BLaER1 (cell line): ENCODE measurements around the gene UBASH3B.

ENCODE experiments used
- H3K27ac ChIP-seq: shearing (Covaris generic); formaldehyde crosslinking; 2 replicates; pipeline ENCODE4 v1.8.1; 2022
- H3K27me3 ChIP-seq: shearing (Covaris generic); formaldehyde crosslinking; 2 replicates; pipeline ENCODE4 v1.8.1; 2022
- H3K36me3 ChIP-seq: shearing (Covaris generic); formaldehyde crosslinking; 2 replicates; pipeline ENCODE4 v1.8.1; 2022
- H3K4me1 ChIP-seq: shearing (Covaris generic); formaldehyde crosslinking; 2 replicates; pipeline ENCODE4 v1.8.1; 2022
- H3K4me2 ChIP-seq: shearing (Covaris generic); formaldehyde crosslinking; 2 replicates; pipeline ENCODE4 v1.8.1; 2022
- H3K4me3 ChIP-seq: shearing (Covaris generic); formaldehyde crosslinking; 2 replicates; pipeline ENCODE4 v1.8.1; 2022
- H3K9ac ChIP-seq: shearing (Covaris generic); formaldehyde crosslinking; 2 replicates; pipeline ENCODE4 v1.8.1; 2022
- H3K9me3 ChIP-seq: shearing (Covaris generic); formaldehyde crosslinking; 2 replicates; pipeline ENCODE4 v1.8.1; 2022
- H4K20me1 ChIP-seq: shearing (Covaris generic); formaldehyde crosslinking; 2 replicates; pipeline ENCODE4 v1.8.1; 2022
- Cebpa-rat ChIP-seq: shearing (Covaris generic); IDR thresholded peaks from 2 replicates; pipeline ENCODE4 v1.8.1; 2022

UBASH3B gene

GRCh38 chr11:122797651-122798050 lies 142.1 kb downstream of the UBASH3B start:
- peaks cover 100% of the 10 kb centered on the region for H3K36me3 ChIP-seq
- no peak overlapping the region for H3K9ac ChIP-seq
- H3K27ac ChIP-seq: no peak overlapping the region
- no peak overlapping the region for H3K4me3 ChIP-seq
- no peaks in the 10 kb centered on the region for H3K27me3 ChIP-seq
- TF ChIP-seq Cebpa-rat: no peak
- H3K4me1 ChIP-seq: peaks cover 36% of the 10 kb centered on the region
- no peak overlapping the region for H3K4me2 ChIP-seq
- H3K9me3 ChIP-seq: no peaks in the 10 kb centered on the region
- peaks cover 100% of the 10 kb centered on the region for H4K20me1 ChIP-seq

GRCh38 chr11:122799406-122800105 lies 144.0 kb downstream of the UBASH3B start:
- H3K27ac ChIP-seq: no peak overlapping the region
- H4K20me1 ChIP-seq: peaks cover 100% of the 10 kb centered on the region
- H3K4me2 ChIP-seq: no peak overlapping the region
- no peak overlapping the region for H3K9ac ChIP-seq
- H3K9me3 ChIP-seq: no peaks in the 10 kb centered on the region
- H3K27me3 ChIP-seq: no peaks in the 10 kb centered on the region
- H3K4me1 ChIP-seq: peaks cover 55% of the 10 kb centered on the region
- TF ChIP-seq Cebpa-rat: no peak
- no peak overlapping the region for H3K4me3 ChIP-seq
- H3K36me3 ChIP-seq: peaks cover 100% of the 10 kb centered on the region

DNA sequence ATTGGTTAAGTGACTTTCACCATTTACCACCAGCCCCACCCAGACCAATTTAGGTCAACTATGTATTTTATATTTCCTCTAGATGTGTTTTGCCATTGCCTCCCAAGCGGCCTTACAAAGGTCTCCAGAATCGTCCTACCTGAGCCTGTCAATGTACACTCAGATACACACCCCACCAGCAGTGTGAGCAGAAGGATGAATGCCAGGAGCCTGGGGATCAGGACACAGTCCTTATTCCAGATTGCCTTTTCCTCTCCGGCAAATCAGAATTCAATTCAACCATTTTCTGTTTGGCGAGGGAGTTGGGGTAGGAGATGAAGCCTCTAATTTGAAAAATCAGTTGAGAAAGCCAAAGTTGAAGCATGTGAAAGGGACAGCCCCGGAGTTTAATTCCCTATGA lies 147.4 kb downstream of the UBASH3B start:
- Histone ChIP-seq H3K9me3 (no peaks in the 10 kb centered on the region), H4K20me1 (peaks cover 100% of the 10 kb centered on the region), H3K4me1 (peaks cover 85% of the 10 kb centered on the region), H3K27me3 (no peaks in the 10 kb centered on the region), H3K9ac (peak overlapping the region; percentile 40; the same call in 1 of the 2 replicates), H3K4me2 (peak overlapping the region; percentile 68), H3K36me3 (peaks cover 100% of the 10 kb centered on the region), H3K4me3 (no peak overlapping the region), H3K27ac (0 out of 2 replicates have a peak overlapping the region, but pooled peaks have one; percentile 44)
- no peak for TF ChIP-seq Cebpa-rat

DNA sequence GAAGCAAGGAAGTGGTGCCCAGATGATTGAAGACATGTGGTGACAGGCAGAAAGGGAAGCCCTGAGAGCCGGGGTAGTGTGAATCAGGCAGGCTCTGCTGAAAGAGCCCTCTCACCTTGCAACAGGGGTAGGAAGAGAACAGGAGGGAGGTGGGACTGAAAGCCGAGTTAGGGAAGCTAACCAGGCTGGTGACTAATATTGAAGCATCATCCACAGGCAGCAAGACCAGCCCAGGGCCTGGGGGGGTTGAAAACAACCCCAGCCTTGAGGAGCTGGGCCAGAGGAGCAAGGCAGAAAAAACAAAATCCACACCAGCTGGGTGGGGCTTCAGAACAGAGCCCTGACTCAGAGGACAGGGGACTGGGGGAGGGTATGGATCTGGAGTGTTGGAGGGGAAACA lies 147.8 kb downstream of the UBASH3B start:
- Histone ChIP-seq H3K9ac (peak overlapping the region; percentile 40; the same call in 1 of the 2 replicates), H3K36me3 (peaks cover 100% of the 10 kb centered on the region), H3K27ac (peak overlapping the region; percentile 44; the same call in 1 of the 2 replicates), H4K20me1 (peaks cover 100% of the 10 kb centered on the region), H3K27me3 (no peaks in the 10 kb centered on the region), H3K4me3 (no peak overlapping the region), H3K4me1 (peaks cover 89% of the 10 kb centered on the region), H3K4me2 (peak overlapping the region; percentile 68), H3K9me3 (no peaks in the 10 kb centered on the region)
- no peak for TF ChIP-seq Cebpa-rat

DNA sequence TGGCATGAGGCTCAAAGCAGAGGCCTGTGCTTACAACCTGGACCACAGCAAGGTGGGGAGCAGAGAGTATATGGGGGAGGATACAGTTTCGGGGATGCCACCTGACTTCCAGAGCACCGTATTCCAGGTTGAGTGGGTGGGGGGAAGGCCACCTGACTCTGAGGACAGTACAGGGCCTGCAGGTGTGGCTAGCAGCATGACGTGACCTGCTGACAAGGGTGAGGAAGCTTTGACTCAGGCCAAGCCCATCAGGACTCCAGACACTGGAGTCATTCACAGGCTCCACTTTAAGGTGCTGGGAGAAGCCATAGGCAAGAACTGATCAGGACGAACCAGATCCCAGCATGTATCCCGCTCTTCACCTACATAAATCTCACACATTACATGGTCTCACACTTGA lies 148.2 kb downstream of the UBASH3B start:
- H3K9ac ChIP-seq: peak overlapping the region; percentile 40
- peak overlapping the region; percentile 68 for H3K4me2 ChIP-seq
- no peak overlapping the region for H3K4me3 ChIP-seq
- H3K9me3 ChIP-seq: no peaks in the 10 kb centered on the region
- TF ChIP-seq Cebpa-rat: no peak
- peaks cover 100% of the 10 kb centered on the region for H3K36me3 ChIP-seq
- no peaks in the 10 kb centered on the region for H3K27me3 ChIP-seq
- peaks cover 93% of the 10 kb centered on the region for H3K4me1 ChIP-seq
- peak overlapping the region; percentile 44; the same call in 1 of the 2 replicates for H3K27ac ChIP-seq
- peaks cover 100% of the 10 kb centered on the region for H4K20me1 ChIP-seq

GRCh38 chr11:122804161-122804560 lies 148.6 kb downstream of the UBASH3B start:
- Histone ChIP-seq H3K4me3 (no peak overlapping the region), H3K4me2 (peak overlapping the region; percentile 68), H3K4me1 (peaks cover 97% of the 10 kb centered on the region), H3K9ac (peak overlapping the region; percentile 40), H3K9me3 (no peaks in the 10 kb centered on the region), H3K27ac (peak overlapping the region; percentile 44; the same call in 1 of the 2 replicates), H3K36me3 (peaks cover 100% of the 10 kb centered on the region), H3K27me3 (no peaks in the 10 kb centered on the region), H4K20me1 (peaks cover 100% of the 10 kb centered on the region)
- no peak for TF ChIP-seq Cebpa-rat

DNA sequence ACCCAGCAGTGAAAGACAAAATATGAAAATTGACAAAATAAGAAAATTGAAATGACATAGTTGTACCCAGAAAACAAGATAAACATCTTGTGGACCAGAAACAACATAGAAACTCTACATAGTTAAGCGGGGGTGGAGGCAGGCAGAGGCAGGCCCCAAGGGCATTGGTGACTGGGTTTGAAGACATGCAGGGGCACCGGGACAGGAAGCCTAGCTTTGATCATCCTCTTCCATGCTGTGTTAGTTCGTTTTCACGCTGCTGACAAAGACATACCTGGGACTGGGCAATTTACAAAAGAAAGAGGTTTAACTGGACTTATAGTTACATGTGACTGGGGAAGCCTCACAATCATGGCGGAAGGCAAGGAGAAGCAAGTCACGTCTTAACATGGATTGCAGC lies 149.3 kb downstream of the UBASH3B start:
- Histone ChIP-seq H3K9me3 (no peaks in the 10 kb centered on the region), H3K4me3 (no peak overlapping the region), H3K9ac (no peak overlapping the region; the same call in 1 of the 2 replicates), H3K27ac (no peak overlapping the region), H3K27me3 (no peaks in the 10 kb centered on the region), H3K4me1 (peaks cover 100% of the 10 kb centered on the region), H3K36me3 (peaks cover 100% of the 10 kb centered on the region), H3K4me2 (peak overlapping the region; percentile 68), H4K20me1 (peaks cover 100% of the 10 kb centered on the region)
- no peak for TF ChIP-seq Cebpa-rat

GRCh38 chr11:122807731-122808477 lies 152.4 kb downstream of the UBASH3B start:
- H3K27ac ChIP-seq: peak overlapping the region; percentile 15; the same call in 1 of the 2 replicates
- H3K4me2 ChIP-seq: peak overlapping the region; percentile 70
- no peaks in the 10 kb centered on the region for H3K9me3 ChIP-seq
- H3K4me1 ChIP-seq: peaks cover 97% of the 10 kb centered on the region
- H3K4me3 ChIP-seq: no peak overlapping the region
- H3K36me3 ChIP-seq: peaks cover 99% of the 10 kb centered on the region
- TF ChIP-seq Cebpa-rat: no peak
- peaks cover 100% of the 10 kb centered on the region for H4K20me1 ChIP-seq
- H3K27me3 ChIP-seq: no peaks in the 10 kb centered on the region
- peak overlapping the region; percentile 38; the same call in 1 of the 2 replicates for H3K9ac ChIP-seq

- Histone ChIP-seq H3K27me3 (no peaks in the 10 kb centered on the region), H4K20me1 (peaks cover 98% of the 10 kb centered on the region), H3K9ac (peak overlapping the region; percentile 38; the same call in 1 of the 2 replicates), H3K4me1 (peaks cover 92% of the 10 kb centered on the region), H3K4me2 (peak overlapping the region; percentile 70), H3K4me3 (no peak overlapping the region), H3K36me3 (peaks cover 93% of the 10 kb centered on the region), H3K9me3 (no peaks in the 10 kb centered on the region), H3K27ac (peak overlapping the region; percentile 15; the same call in 1 of the 2 replicates)
- TF ChIP-seq Cebpa-rat: no peak
These were observed 153.0 kb downstream of the UBASH3B start for GRCh38 chr11:122808478-122808869.

GRCh38 chr11:122809866-122810265 lies 154.3 kb downstream of the UBASH3B start:
- peaks cover 98% of the 10 kb centered on the region for H4K20me1 ChIP-seq
- H3K27me3 ChIP-seq: no peaks in the 10 kb centered on the region
- H3K4me2 ChIP-seq: no peak overlapping the region
- no peaks in the 10 kb centered on the region for H3K9me3 ChIP-seq
- H3K9ac ChIP-seq: no peak overlapping the region
- H3K4me1 ChIP-seq: peaks cover 85% of the 10 kb centered on the region
- H3K36me3 ChIP-seq: peaks cover 79% of the 10 kb centered on the region
- TF ChIP-seq Cebpa-rat: no peak
- H3K27ac ChIP-seq: no peak overlapping the region
- no peak overlapping the region for H3K4me3 ChIP-seq
